Breast epithelium (tissue), 4 donors: ENCODE data around the gene TAF7. TPM values are rescaled to one million over a fixed set of nuclear protein-coding genes. Genes with fewer than 3 reads are reported as not detected.
"Not testable (repeated sequence)": the region's sequence is repeated elsewhere in the genome, so short reads cannot be mapped to it uniquely, and the experiment has no call there.

ENCODE experiments used
- DNase-seq, 2 donors: peaks; one replicate each; pipeline ENCODE4 v3.0.0-alpha.2; 2019; ENCODE audit warnings: low spot score in 2 of 2
- H3K27ac ChIP-seq, 2 donors: fragments of 200-600 bp; sonication (generic) in 1 of 2; one replicate each; pipeline ENCODE4 v1.5.1; 2016 to 2019; ENCODE audit warnings: mild to moderate bottlenecking in 1 of 2
- H3K27me3 ChIP-seq, 2 donors: fragments of 200-600 bp; sonication (generic) in 1 of 2; one replicate each; pipeline versions ENCODE4 v1.5.1 to v1.6.0; 2017 to 2019; ENCODE audit warnings: control low read depth in 1 of 2, mild to moderate bottlenecking in 1 of 2
- H3K36me3 ChIP-seq: fragments of 200-600 bp; one replicate; pipeline ENCODE4 v1.5.1; 2019
- H3K4me1 ChIP-seq, 2 donors: fragments of 200-600 bp; sonication (generic); one replicate each; pipeline ENCODE4 v1.5.1; 2016 to 2019; ENCODE audit warnings: control low read depth in 1 of 2
- H3K4me3 ChIP-seq, 3 donors: fragments of 200-600 bp; sonication (generic); 1 replicate in 2 of 3; 2 replicates in 1 of 3; pipeline ENCODE4 v1.5.1; 2016 to 2019; ENCODE audit warnings: mild to moderate bottlenecking in 3 of 3, moderate library complexity in 2 of 3
- H3K9me3 ChIP-seq, 2 donors: fragments of 200-600 bp; sonication (generic) in 1 of 2; one replicate each; pipeline ENCODE4 v1.5.1; 2016 to 2019; ENCODE audit warnings: control low read depth in 1 of 2
- POLR2A ChIP-seq: fragments of 450-650 bp; IDR thresholded peaks from one replicate; pipeline ENCODE4 v1.6.1; 2016; ENCODE audit warnings: antibody characterized with exemption, mild to moderate bottlenecking, moderate library complexity
- POLR2AphosphoS5 ChIP-seq, 3 donors: sonication (generic); formaldehyde crosslinking; IDR thresholded peaks; one replicate each; pipeline ENCODE4 v1.6.1; 2017; ENCODE audit warnings: antibody characterized with exemption in 3 of 3
- intact Hi-C: fragments of 100-400 bp; cut with DNase I; formaldehyde crosslinking; loops from one replicate; pipeline ENCODE4 v1.15.1; 2023; ENCODE audit warnings: low total_unique reads
- total RNA-seq, 3 donors: library from RNA; depleted of rRNA; stranded (reverse); fragments of >200 nt; gene quantifications; one replicate each; pipeline ENCODE4 v1.1.0, GENCODE V29; 2016
- TF ChIP-seq, protein P1 (sequence below), 3 donors: fragments of 450-650 bp; IDR thresholded peaks; one replicate each; pipeline ENCODE4 v1.5.1; 2016 to 2017; ENCODE audit warnings: antibody characterized with exemption in 3 of 3, mild to moderate bottlenecking in 3 of 3, moderate library complexity in 3 of 3

The TAF7 gene
- total RNA-seq, 3 donors from 2014 or later: 59.2 to 96.2 (median 68.2) TPM

DNA sequence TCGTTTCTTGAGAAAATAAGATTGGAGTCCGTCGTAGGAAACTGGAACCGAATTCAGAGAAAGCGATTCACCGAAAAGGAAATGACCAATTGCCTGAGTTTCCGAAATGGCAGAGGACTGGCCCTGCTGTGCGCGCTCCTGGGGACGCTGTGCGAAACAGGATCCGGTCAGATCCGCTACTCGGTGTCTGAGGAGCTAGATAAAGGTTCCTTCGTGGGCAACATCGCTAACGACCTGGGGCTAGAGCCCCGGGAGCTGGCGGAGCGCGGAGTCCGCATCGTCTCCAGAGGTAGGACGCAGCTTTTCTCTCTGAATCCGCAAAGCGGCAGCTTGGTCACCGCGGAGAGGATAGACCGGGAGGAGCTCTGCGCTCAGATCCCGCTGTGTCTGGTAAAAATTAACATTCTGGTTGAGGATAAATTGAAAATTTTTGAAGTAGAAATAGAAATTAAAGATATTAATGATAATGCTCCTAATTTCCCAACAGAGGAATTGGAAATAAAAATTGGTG is 23.4 kb upstream of the TAF7 start:
- Histone ChIP-seq H3K27me3 (no peaks in the 10 kb centered on the region), H3K4me1 (no peaks in the 10 kb centered on the region), H3K36me3 (no peaks in the 10 kb centered on the region), H3K9me3 (peaks cover 79 to 98% of the 10 kb centered on the region in 2 donors), H3K4me3 (peak overlapping the region; percentile 7 to 42 (median 13)), H3K27ac (no peak overlapping the region)
- DNase-seq: no peak
- intact Hi-C loops: no loop called here
- TF ChIP-seq POLR2AphosphoS5 (IDR thresholded peaks at IDR 0.05) (no peak), POLR2A (no peak)
- TF ChIP-seq, protein P1, sequence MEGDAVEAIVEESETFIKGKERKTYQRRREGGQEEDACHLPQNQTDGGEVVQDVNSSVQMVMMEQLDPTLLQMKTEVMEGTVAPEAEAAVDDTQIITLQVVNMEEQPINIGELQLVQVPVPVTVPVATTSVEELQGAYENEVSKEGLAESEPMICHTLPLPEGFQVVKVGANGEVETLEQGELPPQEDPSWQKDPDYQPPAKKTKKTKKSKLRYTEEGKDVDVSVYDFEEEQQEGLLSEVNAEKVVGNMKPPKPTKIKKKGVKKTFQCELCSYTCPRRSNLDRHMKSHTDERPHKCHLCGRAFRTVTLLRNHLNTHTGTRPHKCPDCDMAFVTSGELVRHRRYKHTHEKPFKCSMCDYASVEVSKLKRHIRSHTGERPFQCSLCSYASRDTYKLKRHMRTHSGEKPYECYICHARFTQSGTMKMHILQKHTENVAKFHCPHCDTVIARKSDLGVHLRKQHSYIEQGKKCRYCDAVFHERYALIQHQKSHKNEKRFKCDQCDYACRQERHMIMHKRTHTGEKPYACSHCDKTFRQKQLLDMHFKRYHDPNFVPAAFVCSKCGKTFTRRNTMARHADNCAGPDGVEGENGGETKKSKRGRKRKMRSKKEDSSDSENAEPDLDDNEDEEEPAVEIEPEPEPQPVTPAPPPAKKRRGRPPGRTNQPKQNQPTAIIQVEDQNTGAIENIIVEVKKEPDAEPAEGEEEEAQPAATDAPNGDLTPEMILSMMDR (IDR thresholded peaks at IDR 0.05): no peak

DNA sequence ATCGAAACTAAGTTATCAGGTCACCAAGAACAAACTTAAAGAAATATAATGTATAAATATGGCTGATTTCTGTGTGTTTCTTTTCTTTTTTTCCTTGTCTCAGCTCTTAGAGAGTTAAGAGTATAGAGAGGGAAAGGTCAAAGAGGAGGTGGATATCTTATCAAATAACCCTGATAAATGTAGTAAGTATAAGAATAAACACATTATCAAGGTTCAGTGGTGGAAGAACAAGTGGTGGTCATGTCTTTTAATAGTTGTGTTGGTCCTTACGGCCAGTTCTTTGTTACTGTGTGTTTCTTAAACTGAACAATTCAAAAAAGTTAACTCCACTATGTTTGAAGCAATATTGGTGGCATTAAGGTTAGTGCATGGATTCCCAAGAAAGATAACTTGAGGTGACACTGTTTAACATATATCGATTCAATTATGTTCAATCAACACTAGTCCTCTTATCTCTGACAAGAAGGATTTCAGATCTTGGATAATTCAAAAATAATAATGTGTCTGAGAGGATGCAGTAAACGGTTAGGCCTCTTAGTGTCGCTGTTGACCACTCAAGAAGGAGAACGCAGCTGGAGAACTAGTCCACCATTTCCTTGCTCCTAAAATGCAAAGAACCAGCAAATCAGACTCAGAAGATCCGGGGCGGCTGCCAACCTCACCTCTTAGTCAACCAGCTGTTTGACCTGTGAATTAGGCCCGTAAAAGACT is 22.8 kb upstream of the TAF7 start, which contains the start of gene PCDHGA3:
Gene PCDHGA3 (plus strand): TSS at position 588 of the 711 bp plus-strand sequence. CDS start 205 bp downstream, outside the sequence.
- H3K27ac ChIP-seq: no peak within 1 kb of the TSS
- no peaks in the 10 kb centered on the region for H3K27me3 ChIP-seq
- no peaks in the 10 kb centered on the region for H3K36me3 ChIP-seq
- TF ChIP-seq, protein P1 (IDR thresholded peaks at IDR 0.05): no peak
- TF ChIP-seq POLR2AphosphoS5 (IDR thresholded peaks at IDR 0.05) (no peak), POLR2A (no peak)
- H3K9me3 ChIP-seq: peaks cover 85 to 98% of the 10 kb centered on the region in 2 donors
- no peaks in the 10 kb centered on the region for H3K4me1 ChIP-seq
- H3K4me3 ChIP-seq: peak within 1 kb of the TSS; percentile 7 to 42 (median 13)
- no peak for DNase-seq
- intact Hi-C loops: no loop called here

DNA sequence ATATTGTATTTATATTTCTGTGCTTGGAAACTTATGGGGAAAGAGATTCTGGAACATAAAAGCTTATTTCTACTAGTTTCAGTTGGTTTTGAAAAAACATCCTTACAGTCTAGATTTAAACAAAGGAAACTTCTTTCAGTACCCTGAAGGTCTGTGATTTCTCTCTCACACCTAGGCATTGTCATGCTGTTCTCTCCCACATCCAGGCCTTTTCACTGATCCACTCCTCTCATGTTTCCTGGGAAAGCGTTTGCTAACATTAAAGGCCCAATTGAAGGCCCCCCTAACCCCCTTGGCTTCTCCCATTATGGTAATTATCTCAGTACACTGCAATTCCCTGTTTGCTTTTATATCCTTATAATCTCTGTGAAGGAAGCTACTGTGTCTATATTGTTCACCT is 22.2 kb upstream of the TAF7 start:
- peaks cover 85 to 98% of the 10 kb centered on the region in 2 donors for H3K9me3 ChIP-seq
- TF ChIP-seq POLR2A (no peak), POLR2AphosphoS5 (IDR thresholded peaks at IDR 0.05) (no peak)
- TF ChIP-seq, protein P1 (IDR thresholded peaks at IDR 0.05): no peak
- no peaks in the 10 kb centered on the region for H3K36me3 ChIP-seq
- intact Hi-C loops: no loop called here
- no peak overlapping the region for H3K4me3 ChIP-seq
- no peaks in the 10 kb centered on the region for H3K27me3 ChIP-seq
- no peak for DNase-seq
- H3K27ac ChIP-seq: no peak overlapping the region
- H3K4me1 ChIP-seq: no peaks in the 10 kb centered on the region

DNA sequence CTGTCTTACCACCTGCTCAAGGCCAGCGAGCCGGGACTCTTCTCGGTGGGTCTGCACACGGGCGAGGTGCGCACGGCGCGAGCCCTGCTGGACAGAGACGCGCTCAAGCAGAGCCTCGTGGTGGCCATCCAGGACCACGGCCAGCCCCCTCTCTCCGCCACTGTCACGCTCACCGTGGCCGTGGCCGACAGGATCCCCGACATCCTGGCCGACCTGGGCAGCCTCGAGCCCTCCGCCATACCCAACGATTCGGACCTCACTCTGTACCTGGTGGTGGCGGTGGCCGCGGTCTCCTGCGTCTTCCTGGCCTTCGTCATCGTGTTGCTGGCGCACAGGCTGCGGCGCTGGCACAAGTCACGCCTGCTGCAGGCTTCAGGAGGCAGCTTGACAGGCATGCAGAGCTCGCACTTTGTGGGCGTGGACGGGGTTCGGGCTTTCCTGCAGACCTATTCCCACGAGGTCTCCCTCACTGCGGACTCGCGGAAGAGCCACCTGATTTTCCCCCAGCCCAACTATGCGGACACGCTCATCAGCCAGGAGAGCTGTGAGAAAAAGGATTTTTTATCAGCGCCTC is 20.3 kb upstream of the TAF7 start:
- H3K9me3 ChIP-seq: peaks cover 67 to 89% of the 10 kb centered on the region in 2 donors
- H3K4me3 ChIP-seq: peak overlapping the region in 1 of 3 donors; percentile 12
- H3K27me3 ChIP-seq, H3K4me1 ChIP-seq, H3K27ac ChIP-seq, H3K36me3 ChIP-seq, DNase-seq, intact Hi-C loops: not testable (repeated sequence)

DNA sequence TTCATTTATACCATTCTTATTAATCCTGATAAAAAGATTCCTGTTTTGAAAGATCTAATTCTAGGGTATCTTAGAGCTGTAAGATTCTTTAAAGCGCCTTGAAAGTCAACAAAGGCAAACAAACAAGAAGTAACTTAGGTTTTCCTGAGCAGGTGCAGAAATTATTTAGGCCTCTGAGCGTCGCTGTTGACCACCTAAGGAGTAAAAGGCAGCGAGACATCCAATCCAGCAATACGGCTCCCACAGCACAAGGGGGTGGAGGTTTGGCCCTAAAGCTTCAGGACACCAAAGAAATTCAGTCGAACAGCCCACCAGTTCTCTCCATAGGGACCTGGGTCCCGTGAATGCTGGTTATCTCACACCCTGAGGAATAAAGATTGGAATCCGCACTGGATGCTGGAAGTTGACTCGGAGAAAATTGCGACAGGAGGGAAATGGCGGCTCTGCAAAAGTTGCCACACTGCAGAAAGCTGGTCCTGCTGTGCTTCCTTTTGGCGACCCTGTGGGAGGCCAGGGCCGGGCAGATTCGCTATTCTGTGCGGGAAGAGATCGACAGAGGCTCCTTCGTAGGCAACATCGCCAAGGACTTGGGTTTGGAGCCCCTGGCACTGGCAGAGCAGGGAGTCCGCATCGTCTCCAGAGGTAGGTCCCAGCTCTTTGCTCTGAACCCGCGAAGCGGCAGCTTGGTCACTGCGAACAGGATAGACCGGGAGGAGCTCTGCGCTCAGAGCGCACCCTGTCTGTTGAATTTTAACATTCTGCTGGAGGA is 18.1 kb upstream of the TAF7 start, which contains the start of gene PCDHGA2:
Gene PCDHGA2 (plus strand): TSS at position 223 of the 769 bp plus-strand sequence.
- no peak for DNase-seq
- H3K27me3 ChIP-seq: no peaks in the 10 kb centered on the region
- H3K4me1 ChIP-seq: no peaks in the 10 kb centered on the region
- H3K4me3 ChIP-seq: peak within 1 kb of the TSS; percentile 24 to 51 (median 45)
- H3K9me3 ChIP-seq: peaks cover 54 to 91% of the 10 kb centered on the region in 2 donors
- no peak for TF ChIP-seq POLR2AphosphoS5 (IDR thresholded peaks at IDR 0.05)
- no peak for TF ChIP-seq POLR2A
- TF ChIP-seq, protein P1 (IDR thresholded peaks at IDR 0.05): peak in 2 of 3 donors; percentile 16 to 47
- intact Hi-C loops: no loop called here
- no peaks in the 10 kb centered on the region for H3K36me3 ChIP-seq
- peak within 1 kb of the TSS in 1 of 2 donors; percentile 21 for H3K27ac ChIP-seq

DNA sequence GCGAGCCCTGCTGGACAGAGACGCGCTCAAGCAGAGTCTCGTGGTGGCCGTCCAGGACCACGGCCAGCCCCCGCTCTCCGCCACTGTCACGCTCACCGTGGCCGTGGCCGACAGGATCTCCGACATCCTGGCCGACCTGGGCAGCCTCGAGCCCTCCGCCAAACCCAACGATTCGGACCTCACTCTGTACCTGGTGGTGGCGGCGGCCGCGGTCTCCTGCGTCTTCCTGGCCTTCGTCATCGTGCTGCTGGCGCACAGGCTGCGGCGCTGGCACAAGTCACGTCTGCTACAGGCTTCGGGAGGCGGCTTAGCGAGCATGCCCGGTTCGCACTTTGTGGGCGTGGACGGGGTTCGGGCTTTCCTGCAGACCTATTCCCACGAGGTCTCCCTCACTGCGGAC is 12.0 kb upstream of the TAF7 start:
- H3K27ac ChIP-seq, H3K4me1 ChIP-seq, DNase-seq, H3K27me3 ChIP-seq, H3K4me3 ChIP-seq, H3K36me3 ChIP-seq, intact Hi-C loops: not testable (repeated sequence)
- peaks cover 45 to 85% of the 10 kb centered on the region in 2 donors for H3K9me3 ChIP-seq
